HG03135 (cell line): Measurements from ENCODE around the gene SIRT1.
"Not testable (repeated sequence)": the region's sequence is repeated elsewhere in the genome, so short reads cannot be mapped to it uniquely, and the experiment has no call there.

Source experiments
- ATAC-seq: cut with Tn5 transposase; IDR thresholded peaks from one replicate; pipeline ENCODE4 v1.9.1; 2021; ENCODE audit warnings: mild to moderate bottlenecking, moderate library complexity; ENCODE audit not compliant: unreplicated experiment

The SIRT1 gene

GRCh38 chr10:67875340-67876238 is 8.9 kb upstream of the SIRT1 start:
- ATAC-seq: no peak

GRCh38 chr10:67877421-67877820 is 7.0 kb upstream of the SIRT1 start:
- not testable (repeated sequence) for ATAC-seq

GRCh38 chr10:67878133-67878532 is 6.3 kb upstream of the SIRT1 start:
- ATAC-seq: no peak

GRCh38 chr10:67883710-67884312 is 645 bp upstream of the SIRT1 start:
- ATAC-seq: no peak

- peak; percentile 61 for ATAC-seq
These were observed 600 bp downstream of the SIRT1 start for GRCh38 chr10:67884842-67885670.

- ATAC-seq: no peak
These were observed 9.2 kb downstream of the SIRT1 start for GRCh38 chr10:67893637-67894036.

GRCh38 chr10:67903581-67903980 is 19.1 kb downstream of the SIRT1 start:
- no peak for ATAC-seq

GRCh38 chr10:67912331-67912946 is 28.0 kb downstream of the SIRT1 start:
- ATAC-seq: no peak

GRCh38 chr10:67914777-67915340 is 30.4 kb downstream of the SIRT1 start:
- ATAC-seq: no peak

- no peak for ATAC-seq
These were observed 32.7 kb downstream of the SIRT1 start for GRCh38 chr10:67917169-67917568.

GRCh38 chr10:67917679-67918078 is 33.2 kb downstream of the SIRT1 start:
- no peak for ATAC-seq

GRCh38 chr10:67921065-67921464 is 36.6 kb downstream of the SIRT1 start:
- ATAC-seq: no peak

GRCh38 chr10:67923551-67923950 is 39.1 kb downstream of the SIRT1 start:
- ATAC-seq: no peak

- no peak for ATAC-seq
These were observed 39.7 kb downstream of the SIRT1 start for GRCh38 chr10:67924136-67924535.

GRCh38 chr10:67925449-67926005 is 41.1 kb downstream of the SIRT1 start:
- ATAC-seq: no peak

GRCh38 chr10:67926951-67927350 is 42.5 kb downstream of the SIRT1 start:
- ATAC-seq: no peak

GRCh38 chr10:67933199-67933598 is 48.7 kb downstream of the SIRT1 start:
- ATAC-seq: no peak

GRCh38 chr10:67934336-67934735 is 49.9 kb downstream of the SIRT1 start:
- no peak for ATAC-seq

- no peak for ATAC-seq
These were observed 50.8 kb downstream of the SIRT1 start for GRCh38 chr10:67935223-67935622.

GRCh38 chr10:67936416-67936815 is 52.0 kb downstream of the SIRT1 start:
- no peak for ATAC-seq
